Neutrophil (primary cell): ENCODE results near the gene PELI1.
"Not testable (repeated sequence)": the region's sequence is repeated elsewhere in the genome, so short reads cannot be mapped to it uniquely, and the experiment has no call there.

Experiments
- H3K27ac ChIP-seq: fragments of 200-600 bp; sonication (generic); 2 replicates; pipeline ENCODE4 v1.5.1; 2016; ENCODE audit warnings: mild to moderate bottlenecking, moderate library complexity
- H3K27me3 ChIP-seq: fragments of 200-600 bp; sonication (generic); 2 replicates; pipeline ENCODE4 v1.6.0; 2016; ENCODE audit warnings: mild to moderate bottlenecking
- H3K36me3 ChIP-seq: fragments of 200-600 bp; sonication (generic); 2 replicates; pipeline ENCODE4 v1.5.1; 2017
- H3K4me1 ChIP-seq, 2 experiments: fragments of 200-600 bp in 1 of 2; sonication (generic) in 1 of 2; 1 replicate in 1 of 2; 2 replicates in 1 of 2; pipeline versions ENCODE4 v1.5.1 to v1.6.1; 2013 to 2016; ENCODE audit warnings: low read depth in 1 of 2, low read length in 1 of 2, mild to moderate bottlenecking in 1 of 2, moderate library complexity in 1 of 2; ENCODE audit not compliant: control insufficient read depth in 1 of 2, insufficient read depth in 1 of 2
- H3K4me3 ChIP-seq, 2 experiments: fragments of 200-600 bp in 1 of 2; sonication (generic) in 1 of 2; 1 replicate in 1 of 2; 2 replicates in 1 of 2; pipeline ENCODE4 v1.5.1; 2013 to 2016; ENCODE audit warnings: low read depth in 1 of 2, low read length in 1 of 2, mild to moderate bottlenecking in 1 of 2, moderate library complexity in 1 of 2
- H3K9me3 ChIP-seq: fragments of 200-600 bp; sonication (generic); 2 replicates; pipeline ENCODE4 v1.5.1; 2016
- TF ChIP-seq, protein P1 (sequence below): fragments of 200-600 bp; sonication (generic); IDR thresholded peaks from 2 replicates; pipeline ENCODE4 v1.5.1; 2016; ENCODE audit warnings: antibody characterized with exemption

PELI1 gene

GRCh38 chr2:64081046-64081445 is 63.2 kb downstream of the PELI1 start:
- Histone ChIP-seq H3K4me1 (peaks cover 5 to 9% of the 10 kb centered on the region in 2 experiments), H3K4me3 (no peak overlapping the region), H3K27me3 (no peaks in the 10 kb centered on the region), H3K36me3 (no peaks in the 10 kb centered on the region), H3K9me3 (no peaks in the 10 kb centered on the region), H3K27ac (no peak overlapping the region)
- TF ChIP-seq, protein P1, sequence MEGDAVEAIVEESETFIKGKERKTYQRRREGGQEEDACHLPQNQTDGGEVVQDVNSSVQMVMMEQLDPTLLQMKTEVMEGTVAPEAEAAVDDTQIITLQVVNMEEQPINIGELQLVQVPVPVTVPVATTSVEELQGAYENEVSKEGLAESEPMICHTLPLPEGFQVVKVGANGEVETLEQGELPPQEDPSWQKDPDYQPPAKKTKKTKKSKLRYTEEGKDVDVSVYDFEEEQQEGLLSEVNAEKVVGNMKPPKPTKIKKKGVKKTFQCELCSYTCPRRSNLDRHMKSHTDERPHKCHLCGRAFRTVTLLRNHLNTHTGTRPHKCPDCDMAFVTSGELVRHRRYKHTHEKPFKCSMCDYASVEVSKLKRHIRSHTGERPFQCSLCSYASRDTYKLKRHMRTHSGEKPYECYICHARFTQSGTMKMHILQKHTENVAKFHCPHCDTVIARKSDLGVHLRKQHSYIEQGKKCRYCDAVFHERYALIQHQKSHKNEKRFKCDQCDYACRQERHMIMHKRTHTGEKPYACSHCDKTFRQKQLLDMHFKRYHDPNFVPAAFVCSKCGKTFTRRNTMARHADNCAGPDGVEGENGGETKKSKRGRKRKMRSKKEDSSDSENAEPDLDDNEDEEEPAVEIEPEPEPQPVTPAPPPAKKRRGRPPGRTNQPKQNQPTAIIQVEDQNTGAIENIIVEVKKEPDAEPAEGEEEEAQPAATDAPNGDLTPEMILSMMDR, result no peak

- Histone ChIP-seq H3K27ac (no peak overlapping the region), H3K27me3 (no peaks in the 10 kb centered on the region), H3K4me3 (no peak overlapping the region), H3K9me3 (no peaks in the 10 kb centered on the region), H3K36me3 (no peaks in the 10 kb centered on the region), H3K4me1 (peaks cover 5 to 9% of the 10 kb centered on the region in 2 experiments)
- TF ChIP-seq, protein P1, result no peak
These were observed 64.0 kb downstream of the PELI1 start for GRCh38 chr2:64080179-64080578.

- not testable (repeated sequence) for H3K4me3 ChIP-seq, H3K27me3 ChIP-seq, H3K9me3 ChIP-seq, H3K27ac ChIP-seq, H3K4me1 ChIP-seq, H3K36me3 ChIP-seq
These were observed 64.5 kb downstream of the PELI1 start for GRCh38 chr2:64079688-64080087.

DNA sequence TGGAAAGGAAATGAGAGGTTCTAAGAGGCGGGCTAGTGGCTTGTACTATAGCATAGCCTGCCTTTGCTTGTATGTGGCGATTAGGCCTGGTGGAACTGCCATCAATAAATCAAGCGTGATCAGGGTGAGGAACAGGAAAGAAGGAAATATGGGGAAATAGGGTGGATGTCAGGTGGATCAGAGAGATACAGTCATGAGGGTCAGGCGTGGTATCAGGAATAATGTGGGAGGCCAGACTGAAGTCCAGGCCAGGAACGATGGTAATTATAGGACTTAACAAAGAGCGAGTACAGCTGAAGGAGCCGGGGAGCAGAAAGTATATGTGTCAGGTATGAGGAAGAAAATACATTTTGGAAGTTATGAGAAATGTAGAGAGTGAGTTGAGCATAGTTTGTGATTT is 67.4 kb downstream of the PELI1 start:
- not testable (repeated sequence) for H3K27me3 ChIP-seq, H3K9me3 ChIP-seq, H3K36me3 ChIP-seq, H3K4me3 ChIP-seq, H3K27ac ChIP-seq, H3K4me1 ChIP-seq

DNA sequence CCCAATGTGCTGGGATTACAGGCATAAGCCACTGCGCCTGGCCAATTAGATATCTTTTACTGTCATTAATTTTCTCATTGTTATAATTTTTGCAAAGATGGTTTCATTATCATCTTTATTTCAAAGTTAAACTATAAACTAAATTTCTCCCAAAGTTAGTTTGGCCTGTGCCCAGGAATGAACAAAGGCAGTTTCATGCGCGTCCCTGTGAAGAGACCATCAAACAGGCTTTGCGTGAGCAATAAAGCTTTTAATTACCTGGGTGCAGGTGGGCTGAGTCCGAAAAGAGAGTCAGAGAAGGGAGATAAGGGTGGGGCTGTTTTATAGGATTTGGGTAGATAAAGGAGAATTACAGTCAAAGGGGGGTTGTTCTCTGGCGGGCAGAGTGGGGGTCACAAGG is 69.6 kb downstream of the PELI1 start:
- not testable (repeated sequence) for H3K27ac ChIP-seq, H3K9me3 ChIP-seq, H3K27me3 ChIP-seq, H3K36me3 ChIP-seq, H3K4me3 ChIP-seq, H3K4me1 ChIP-seq

GRCh38 chr2:64067326-64067725 is 76.9 kb downstream of the PELI1 start:
- no peak overlapping the region for H3K27ac ChIP-seq
- H3K36me3 ChIP-seq, result no peaks in the 10 kb centered on the region
- TF ChIP-seq, protein P1, result no peak
- no peaks in the 10 kb centered on the region for H3K27me3 ChIP-seq
- no peak overlapping the region for H3K4me3 ChIP-seq
- no peaks in the 10 kb centered on the region for H3K4me1 ChIP-seq
- no peaks in the 10 kb centered on the region for H3K9me3 ChIP-seq

DNA sequence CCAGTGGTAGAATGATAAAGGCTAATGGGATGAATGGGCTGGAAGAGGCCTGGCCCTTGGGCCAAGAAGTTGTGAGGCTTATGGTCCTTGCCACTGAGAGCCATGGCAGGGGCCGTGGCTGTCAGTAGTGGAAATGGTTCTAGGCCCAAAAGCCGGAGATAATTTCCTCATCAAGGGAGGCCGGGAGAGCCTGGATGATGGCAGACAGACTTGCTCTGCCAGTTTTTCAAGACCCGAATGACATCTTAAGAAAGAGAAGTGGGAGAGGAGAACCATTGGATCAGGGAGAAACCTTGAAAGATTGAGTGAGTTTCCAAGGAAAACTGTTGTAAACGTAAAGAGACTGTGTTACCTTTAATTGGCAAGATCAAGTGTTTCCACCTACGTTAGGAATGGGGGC is 78.7 kb downstream of the PELI1 start:
- TF ChIP-seq, protein P1, result no peak
- Histone ChIP-seq H3K9me3 (no peaks in the 10 kb centered on the region), H3K27ac (no peak overlapping the region), H3K4me3 (no peak overlapping the region), H3K27me3 (no peaks in the 10 kb centered on the region), H3K36me3 (no peaks in the 10 kb centered on the region), H3K4me1 (no peaks in the 10 kb centered on the region)
